Ovary (tissue), 9 donors: ENCODE data around the gene CMIP. TPM values are rescaled to one million over a fixed set of nuclear protein-coding genes. Genes with fewer than 3 reads are reported as not detected.

Experiments
- DNase-seq, 5 donors: peaks; one replicate each; pipeline ENCODE4 v3.0.0-alpha.2; 2019 to 2020
- H3K27ac ChIP-seq, 2 donors: fragments of 200-600 bp; one replicate each; pipeline versions ENCODE4 v1.5.1 to v1.8.0; 2019 to 2022
- H3K27me3 ChIP-seq: fragments of 200-600 bp; one replicate; pipeline ENCODE4 v1.8.0; 2022
- H3K36me3 ChIP-seq: fragments of 200-600 bp; sonication (generic); one replicate; pipeline ENCODE4 v1.5.1; 2019
- H3K4me1 ChIP-seq: one replicate; pipeline ENCODE4 v1.8.1; 2013; ENCODE audit warnings: mild to moderate bottlenecking, moderate library complexity; ENCODE audit not compliant: insufficient read depth
- H3K4me3 ChIP-seq: fragments of 200-600 bp; sonication (generic); one replicate; pipeline ENCODE4 v1.5.1; 2017
- H3K9me3 ChIP-seq, 2 donors: fragments of 200-600 bp in 1 of 2; sonication (generic) in 1 of 2; one replicate each; pipeline versions ENCODE4 v1.5.1 to v1.8.1; 2013 to 2019; ENCODE audit warnings: mild to moderate bottlenecking in 1 of 2, moderate library complexity in 1 of 2
- CTCF ChIP-seq, 3 donors: fragments of 450-650 bp in 2 of 3; fragments of 200-600 bp in 1 of 3; IDR thresholded peaks; one replicate each; pipeline versions ENCODE4 v1.5.1 to v1.8.0; 2016 to 2022; ENCODE audit warnings: antibody characterized with exemption in 3 of 3, mild to moderate bottlenecking in 1 of 3
- EP300 ChIP-seq: sonication (generic); formaldehyde crosslinking; IDR thresholded peaks from one replicate; pipeline ENCODE4 v1.6.1; 2017; ENCODE audit warnings: antibody characterized with exemption
- POLR2A ChIP-seq: fragments of 450-650 bp; IDR thresholded peaks from one replicate; pipeline ENCODE4 v1.6.1; 2017; ENCODE audit warnings: antibody characterized with exemption, mild to moderate bottlenecking, moderate library complexity
- WGBS, 3 donors: extraction: QIAGEN DNeasy Blood & Tissue Kit in 1 of 3; methylation state at CpG; one replicate each; pipeline versions ENCODE4 v1.1.5 to v1.1.7; 2013 to 2017; 5-methylcytosine and 5-hydroxymethylcytosine counted together
- intact Hi-C, 4 donors: fragments of 100-400 bp; cut with DNase I; formaldehyde crosslinking; loops; one replicate each; pipeline versions ENCODE4 v1.11.0 to v1.15.1; 2022 to 2023
- polyA plus RNA-seq, 2 donors: library from polyadenylated mRNA; stranded (reverse); fragments of 200-250 nt in 1 of 2; fragments of 350-450 nt in 1 of 2; fragmentation: Illumina TruSeq in 1 of 2; extraction: RNeasy Lipid Tissue Mini Kit (QIAGEN cat#74804) in 1 of 2; gene quantifications; one replicate each; pipeline ENCODE4 v1.2.3, GENCODE V29; 2013 to 2014
- total RNA-seq, 7 donors: library from RNA; depleted of rRNA in 2 of 7; stranded (reverse); fragments of >200 nt in 2 of 7; fragmentation: NEBNext Ultra II Directional in 3 of 7; extraction: Animal tissue kit (Norgen Biotek cat#: 25700) in 3 of 7; gene quantifications; one replicate each; pipeline versions ENCODE4 v1.1.0 to v1.2.4, GENCODE V29; 2016 to 2023
- donor health status: DM: no; HTN: no; CAD: no; lungs with moderate emphysema.
- donor health status: DM: no; HTN: no; CAD: no.
- donor health status: Bipolar disorder and iron deficiency.
- donor health status: DM: yes; HTN: yes; CAD: no.
- donor health status: DM: no; HTN: no; CAD: no.
- donor health status: DM: yes; HTN: yes; CAD: no.

The CMIP gene
- total and polyA plus RNA-seq, 9 donors = 19.4 to 68.2 (median 38.7) TPM

DNA sequence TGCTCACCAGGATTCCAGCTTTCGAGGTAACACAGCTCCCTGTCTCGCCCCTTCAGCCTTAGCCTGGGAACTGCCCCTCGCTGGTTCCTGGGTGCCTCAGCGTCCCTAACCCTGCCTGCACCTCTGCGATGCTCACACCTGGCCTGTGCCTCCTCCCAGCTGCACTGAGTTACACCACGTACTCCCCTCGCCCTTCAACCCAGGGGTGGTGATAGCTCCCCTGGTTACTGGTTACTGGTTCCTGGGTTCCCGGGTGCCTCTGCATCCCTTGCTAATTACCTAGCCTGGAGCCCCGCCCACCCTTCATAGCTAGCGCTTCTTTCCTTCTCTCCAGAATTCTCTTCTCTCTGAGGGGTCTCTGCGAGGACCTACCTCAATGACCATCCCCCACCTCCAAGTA is 269.2 kb downstream of the CMIP start:
- intact Hi-C loops = no loop called here
- H3K27ac ChIP-seq = no peak overlapping the region
- H3K4me1 ChIP-seq = peaks cover 10% of the 10 kb centered on the region
- WGBS, 3 donors = 90 to 94% (median 90%) methylated on average over 11 of the region's 11 CpGs
- no peak overlapping the region for H3K4me3 ChIP-seq
- no peaks in the 10 kb centered on the region for H3K9me3 ChIP-seq
- no peaks in the 10 kb centered on the region for H3K36me3 ChIP-seq
- H3K27me3 ChIP-seq = no peaks in the 10 kb centered on the region
- no peak for TF ChIP-seq POLR2A
- TF ChIP-seq CTCF (IDR thresholded peaks at IDR 0.05) = no peak
- DNase-seq = no peak

DNA sequence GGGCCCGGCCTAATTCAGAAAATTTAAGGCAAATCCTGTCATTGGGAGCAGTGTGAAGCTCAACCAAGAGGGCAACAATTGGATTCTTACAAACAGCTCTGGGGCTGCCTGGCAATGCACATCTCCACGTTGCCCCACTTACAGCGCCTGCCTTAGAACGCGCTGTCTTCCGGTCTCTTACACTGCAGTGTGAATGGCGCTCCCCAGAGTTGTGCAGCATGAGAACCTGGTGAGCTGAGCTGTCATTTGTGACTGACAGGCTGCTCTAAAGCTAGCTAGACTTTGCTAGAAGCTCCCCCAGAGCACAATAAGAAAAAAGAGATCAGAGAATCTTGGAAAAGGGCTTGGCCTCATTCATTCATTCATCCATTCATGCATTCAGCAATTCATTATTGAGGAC is 270.0 kb downstream of the CMIP start:
- 94 to 97% (median 95%) methylated on average over 7 of the region's 7 CpGs for WGBS, 3 donors
- TF ChIP-seq EP300 (no peak), POLR2A (no peak), CTCF (IDR thresholded peaks at IDR 0.05) (no peak)
- H3K9me3 ChIP-seq = no peaks in the 10 kb centered on the region
- DNase-seq = peak in 1 of 5 donors; percentile 14
- H3K27ac ChIP-seq = no peak overlapping the region
- H3K4me1 ChIP-seq = peaks cover 10% of the 10 kb centered on the region
- no peak overlapping the region for H3K4me3 ChIP-seq
- intact Hi-C loops = no loop called here
- H3K27me3 ChIP-seq = no peaks in the 10 kb centered on the region
- no peaks in the 10 kb centered on the region for H3K36me3 ChIP-seq

DNA sequence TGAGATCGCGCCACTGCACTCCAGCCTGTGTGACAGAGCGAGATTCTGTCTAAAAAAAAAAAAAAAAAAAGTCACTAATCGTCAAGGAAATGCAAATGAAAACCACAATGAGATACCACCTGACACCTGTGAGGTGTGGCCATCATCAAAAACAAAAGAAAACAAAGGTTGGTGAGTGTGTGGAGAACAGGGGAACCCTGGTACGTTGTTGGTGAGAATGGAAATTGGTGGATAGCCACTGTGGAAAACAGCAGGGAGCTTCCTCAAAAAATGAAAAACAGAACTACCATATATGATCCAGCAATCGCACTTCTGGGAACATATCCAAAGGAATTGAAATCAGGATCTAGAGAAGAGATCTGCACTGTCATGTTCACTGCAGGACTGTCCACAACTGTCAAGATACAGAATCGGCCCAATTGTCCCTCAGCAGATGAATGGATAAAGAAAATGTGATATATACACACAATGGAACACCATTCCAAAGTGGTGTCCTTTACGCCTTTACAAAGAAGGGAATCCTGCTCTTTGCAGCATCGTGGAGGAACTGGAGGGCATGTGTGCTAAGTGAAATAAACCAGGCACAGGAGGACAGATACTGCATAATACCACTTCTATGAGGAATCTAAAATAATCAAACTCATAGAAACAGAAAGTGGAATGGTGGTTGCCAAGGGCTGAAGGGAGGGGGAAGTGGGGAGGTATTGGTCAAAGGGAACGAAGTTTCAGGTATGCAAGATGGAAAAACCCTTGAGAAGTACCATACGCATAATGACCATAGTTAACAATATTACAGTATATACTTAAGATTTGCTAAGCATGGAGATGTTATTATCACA is 271.0 kb downstream of the CMIP start:
- Histone ChIP-seq H3K36me3 (no peaks in the 10 kb centered on the region), H3K27ac (no peak overlapping the region), H3K27me3 (no peaks in the 10 kb centered on the region), H3K4me3 (no peak overlapping the region), H3K9me3 (no peaks in the 10 kb centered on the region), H3K4me1 (peaks cover 11% of the 10 kb centered on the region)
- intact Hi-C loops = loop anchor here in 1 of 4 donors (5.0 kb wide), 1 partner anchor 88 kb away; no protein-coding TSS in a partner anchor
- 66 to 75% (median 68%) methylated on average over 11 of the region's 11 CpGs for WGBS, 3 donors
- TF ChIP-seq POLR2A (no peak), EP300 (no peak), CTCF (IDR thresholded peaks at IDR 0.05) (no peak)
- no peak for DNase-seq

DNA sequence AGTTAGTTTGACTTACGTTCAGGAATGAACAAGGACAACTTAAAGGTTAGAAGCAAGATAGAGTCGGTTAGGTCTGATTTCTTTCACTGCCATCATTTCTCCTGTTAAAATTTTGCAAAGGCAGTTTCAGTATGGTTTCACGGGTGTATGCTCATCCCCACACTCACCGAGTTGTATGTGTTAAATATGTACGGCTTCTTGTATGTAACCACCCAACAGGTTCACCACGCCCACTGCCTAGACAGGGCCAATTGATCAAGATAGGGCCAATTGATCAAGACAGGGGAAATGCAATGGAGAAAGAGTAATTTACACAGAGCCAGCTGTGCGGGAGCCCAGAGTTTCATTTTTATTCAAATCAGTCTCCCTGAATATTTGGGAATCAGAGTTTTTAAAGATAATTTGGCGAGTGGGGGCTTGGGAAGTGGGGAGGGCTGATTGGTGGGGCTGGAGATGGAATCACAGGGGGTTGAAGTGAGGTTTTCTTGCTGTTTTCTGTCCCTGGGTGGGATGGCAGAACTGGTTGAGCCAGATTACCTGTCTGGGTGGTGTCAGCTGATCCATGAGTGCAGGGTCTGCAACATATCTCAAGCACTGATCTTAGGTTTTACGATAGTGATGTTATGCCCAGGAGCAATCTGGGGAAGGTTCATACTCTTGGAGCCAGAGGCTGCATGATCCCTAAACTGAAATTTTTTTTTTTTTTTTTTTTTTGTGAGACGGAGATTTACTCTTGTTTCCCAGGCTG is 272.0 kb downstream of the CMIP start:
- H3K4me1 ChIP-seq = peaks cover 12% of the 10 kb centered on the region
- WGBS, 3 donors = 63 to 76% (median 76%) methylated on average over 10 of the region's 10 CpGs
- intact Hi-C loops = loop anchor here in 1 of 4 donors (5.0 kb wide), 1 partner anchor 89 kb away; no protein-coding TSS in a partner anchor
- no peak overlapping the region for H3K27ac ChIP-seq
- H3K27me3 ChIP-seq = no peaks in the 10 kb centered on the region
- no peaks in the 10 kb centered on the region for H3K9me3 ChIP-seq
- TF ChIP-seq EP300 (no peak), POLR2A (no peak), CTCF (IDR thresholded peaks at IDR 0.05) (no peak)
- no peak overlapping the region for H3K4me3 ChIP-seq
- DNase-seq = no peak
- no peaks in the 10 kb centered on the region for H3K36me3 ChIP-seq
